DOHH2 (cell line): ENCODE measurements around the gene ADCK1.

Source experiments
- CTCF ChIP-seq: fragments of 200-600 bp; sonication (generic); IDR thresholded peaks from one replicate; pipeline ENCODE4 v1.5.1; 2014; ENCODE audit warnings: antibody characterized with exemption, mild to moderate bottlenecking, low read depth, low read length; ENCODE audit not compliant: poor library complexity, severe bottlenecking
- EZH2phosphoT487 ChIP-seq: fragments of 200-600 bp; sonication (generic); IDR thresholded peaks from 2 replicates; pipeline ENCODE4 v1.6.1; 2017; ENCODE audit warnings: borderline replicate concordance, mild to moderate bottlenecking, antibody characterized with exemption, low read length, moderate library complexity, mixed read lengths

GRCh38 chr14:77763978-77764377 lies 35.9 kb upstream of the ADCK1 start:
- TF ChIP-seq CTCF = no peak
- no peak for TF ChIP-seq EZH2phosphoT487
